Measurements from ENCODE around the gene RBM20.
"Not testable (repeated sequence)": the region's sequence is repeated elsewhere in the genome, so short reads cannot be mapped to it uniquely, and the experiment has no call there.

The RBM20 gene

GRCh38 chr10:110762109-110762848 is 118.1 kb downstream of the RBM20 start:
- DNase-seq (ENCODE audit: extremely low read depth, low read depth) = no peak
- TF ChIP-seq CTCF (IDR thresholded peaks at IDR 0.05; ENCODE audit: low read depth, low read length, missing control alignments) = no peak
- H3K4me3 ChIP-seq (replicated peaks; ENCODE audit: low read depth, low read length) = no peak overlapping the region

- no peak overlapping the region for H3K4me3 ChIP-seq (replicated peaks; ENCODE audit: low read depth, low read length)
- DNase-seq (ENCODE audit: extremely low read depth, low read depth) = no peak
- TF ChIP-seq CTCF (IDR thresholded peaks at IDR 0.05; ENCODE audit: low read depth, low read length, missing control alignments) = no peak
These were observed 118.7 kb downstream of the RBM20 start for GRCh38 chr10:110762849-110763211.

- no peak for DNase-seq (ENCODE audit: extremely low read depth, low read depth)
- TF ChIP-seq CTCF (IDR thresholded peaks at IDR 0.05; ENCODE audit: low read depth, low read length, missing control alignments) = no peak
- H3K4me3 ChIP-seq (replicated peaks; ENCODE audit: low read depth, low read length) = no peak overlapping the region
These were observed 120.2 kb downstream of the RBM20 start for GRCh38 chr10:110764378-110764777.

- DNase-seq (ENCODE audit: extremely low read depth, low read depth) = no peak
- TF ChIP-seq CTCF (IDR thresholded peaks at IDR 0.05; ENCODE audit: low read depth, low read length, missing control alignments) = no peak
- no peak overlapping the region for H3K4me3 ChIP-seq (replicated peaks; ENCODE audit: low read depth, low read length)
These were observed 120.8 kb downstream of the RBM20 start for GRCh38 chr10:110764793-110765512.

- no peak overlapping the region for H3K4me3 ChIP-seq (replicated peaks; ENCODE audit: low read depth, low read length)
- no peak for TF ChIP-seq CTCF (IDR thresholded peaks at IDR 0.05; ENCODE audit: low read depth, low read length, missing control alignments)
- no peak for DNase-seq (ENCODE audit: extremely low read depth, low read depth)
These were observed 121.6 kb downstream of the RBM20 start for GRCh38 chr10:110765513-110766319.

GRCh38 chr10:110767601-110768000 is 123.5 kb downstream of the RBM20 start:
- not testable (repeated sequence) for H3K4me3 ChIP-seq (replicated peaks; ENCODE audit: low read depth, low read length); DNase-seq (ENCODE audit: extremely low read depth, low read depth)

GRCh38 chr10:110770243-110770642 is 126.1 kb downstream of the RBM20 start:
- no peak for DNase-seq (ENCODE audit: extremely low read depth, low read depth)
- no peak for TF ChIP-seq CTCF (IDR thresholded peaks at IDR 0.05; ENCODE audit: low read depth, low read length, missing control alignments)
- H3K4me3 ChIP-seq (replicated peaks; ENCODE audit: low read depth, low read length) = no peak overlapping the region
